ENCODE data around the gene PKDREJ. TPM values are rescaled to one million over a fixed set of nuclear protein-coding genes. Genes with fewer than 3 reads are reported as not detected.
A peak's percentile ranks its signal among the peaks of the same experiment; 100 is the strongest.

PKDREJ gene
- total RNA-seq, 1 donor = not detected

- no peak for DNase-seq (ENCODE audit: insufficient read length, low spot score, missing footprints)
- no peaks in the 10 kb centered on the region for H3K9me3 ChIP-seq (ENCODE audit: low read depth, low read length)
- peaks cover 5% of the 10 kb centered on the region for H4K20me1 ChIP-seq (ENCODE audit: insufficient read depth, low read length)
- H3K4me1 ChIP-seq (ENCODE audit: insufficient read depth, low read length) = peaks cover 9% of the 10 kb centered on the region
- no peaks in the 10 kb centered on the region for H3K27me3 ChIP-seq (ENCODE audit: insufficient read depth, low read length)
- no peak overlapping the region for H3K27ac ChIP-seq (ENCODE audit: low read depth, low read length)
- H3K4me3 ChIP-seq (ENCODE audit: insufficient read depth, low read length) = no peak overlapping the region
- peaks cover 3% of the 10 kb centered on the region for H3K36me3 ChIP-seq (ENCODE audit: insufficient read depth, low read length)
- no peak overlapping the region for H2AFZ ChIP-seq (ENCODE audit: low read length)
- no peak for TF ChIP-seq CTCF (IDR thresholded peaks at IDR 0.05; ENCODE audit: extremely low read depth, low read depth, low read length)
- H3K4me2 ChIP-seq (ENCODE audit: insufficient read depth, low read length) = no peak overlapping the region
- H3K79me2 ChIP-seq (ENCODE audit: insufficient read depth, low read length) = peaks cover 6% of the 10 kb centered on the region
Observed at GRCh38 chr22:46247443-46247975, 15.6 kb downstream of the PKDREJ start.

GRCh38 chr22:46246178-46246577 is 17.0 kb downstream of the PKDREJ start:
- peaks cover 7% of the 10 kb centered on the region for H3K4me1 ChIP-seq (ENCODE audit: insufficient read depth, low read length)
- no peaks in the 10 kb centered on the region for H3K9me3 ChIP-seq (ENCODE audit: low read depth, low read length)
- no peak overlapping the region for H2AFZ ChIP-seq (ENCODE audit: low read length)
- no peak overlapping the region for H3K4me2 ChIP-seq (ENCODE audit: insufficient read depth, low read length)
- no peak for TF ChIP-seq CTCF (IDR thresholded peaks at IDR 0.05; ENCODE audit: extremely low read depth, low read depth, low read length)
- no peaks in the 10 kb centered on the region for H3K27me3 ChIP-seq (ENCODE audit: insufficient read depth, low read length)
- H3K36me3 ChIP-seq (ENCODE audit: insufficient read depth, low read length) = peaks cover 5% of the 10 kb centered on the region
- peak; percentile 75 for DNase-seq (ENCODE audit: insufficient read length, low spot score, missing footprints)
- H3K79me2 ChIP-seq (ENCODE audit: insufficient read depth, low read length) = peaks cover 6% of the 10 kb centered on the region
- peaks cover 5% of the 10 kb centered on the region for H4K20me1 ChIP-seq (ENCODE audit: insufficient read depth, low read length)
- H3K4me3 ChIP-seq (ENCODE audit: insufficient read depth, low read length) = no peak overlapping the region
- H3K27ac ChIP-seq (ENCODE audit: low read depth, low read length) = no peak overlapping the region

DNA sequence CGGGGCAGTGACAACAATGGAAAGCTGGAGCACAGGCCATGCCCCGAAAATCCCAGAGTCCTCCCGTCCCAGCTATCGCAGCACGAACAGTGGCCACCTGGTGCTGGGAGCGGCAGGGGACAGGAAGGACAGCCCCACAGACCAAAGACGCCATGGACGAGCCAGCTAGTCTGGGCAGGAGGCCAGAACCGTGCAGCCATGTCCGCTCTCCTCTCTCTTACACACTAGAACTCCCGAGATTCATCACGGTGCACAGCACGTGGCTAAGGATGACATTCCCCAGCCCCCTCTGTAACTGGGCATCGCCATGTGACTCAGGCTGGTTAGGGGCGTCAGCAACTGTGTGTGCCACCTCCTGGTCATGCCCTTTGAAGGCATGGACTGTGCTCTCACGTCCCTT is 17.6 kb downstream of the PKDREJ start:
- no peaks in the 10 kb centered on the region for H3K4me1 ChIP-seq (ENCODE audit: insufficient read depth, low read length)
- TF ChIP-seq CTCF (IDR thresholded peaks at IDR 0.05; ENCODE audit: extremely low read depth, low read depth, low read length) = no peak
- H3K79me2 ChIP-seq (ENCODE audit: insufficient read depth, low read length) = peaks cover 6% of the 10 kb centered on the region
- H3K27ac ChIP-seq (ENCODE audit: low read depth, low read length) = no peak overlapping the region
- DNase-seq (ENCODE audit: insufficient read length, low spot score, missing footprints) = no peak
- H4K20me1 ChIP-seq (ENCODE audit: insufficient read depth, low read length) = peaks cover 5% of the 10 kb centered on the region
- no peak overlapping the region for H3K4me2 ChIP-seq (ENCODE audit: insufficient read depth, low read length)
- H3K27me3 ChIP-seq (ENCODE audit: insufficient read depth, low read length) = no peaks in the 10 kb centered on the region
- no peak overlapping the region for H3K4me3 ChIP-seq (ENCODE audit: insufficient read depth, low read length)
- peaks cover 8% of the 10 kb centered on the region for H3K36me3 ChIP-seq (ENCODE audit: insufficient read depth, low read length)
- no peak overlapping the region for H2AFZ ChIP-seq (ENCODE audit: low read length)
- H3K9me3 ChIP-seq (ENCODE audit: low read depth, low read length) = no peaks in the 10 kb centered on the region

- Histone ChIP-seq H3K36me3 (ENCODE audit: insufficient read depth, low read length) (peaks cover 8% of the 10 kb centered on the region), H3K27ac (ENCODE audit: low read depth, low read length) (no peak overlapping the region), H3K4me2 (ENCODE audit: insufficient read depth, low read length) (no peak overlapping the region), H4K20me1 (ENCODE audit: insufficient read depth, low read length) (peaks cover 5% of the 10 kb centered on the region), H3K27me3 (ENCODE audit: insufficient read depth, low read length) (no peaks in the 10 kb centered on the region), H3K4me3 (ENCODE audit: insufficient read depth, low read length) (no peak overlapping the region), H3K9me3 (ENCODE audit: low read depth, low read length) (no peaks in the 10 kb centered on the region), H2AFZ (ENCODE audit: low read length) (no peak overlapping the region), H3K79me2 (ENCODE audit: insufficient read depth, low read length) (peaks cover 6% of the 10 kb centered on the region), H3K4me1 (ENCODE audit: insufficient read depth, low read length) (no peaks in the 10 kb centered on the region)
- no peak for DNase-seq (ENCODE audit: insufficient read length, low spot score, missing footprints)
- TF ChIP-seq CTCF (IDR thresholded peaks at IDR 0.05; ENCODE audit: extremely low read depth, low read depth, low read length) = no peak
Observed at GRCh38 chr22:46244771-46245170, 18.4 kb downstream of the PKDREJ start.

Measured in osteoblast (primary cell).